Gastroesophageal sphincter (tissue), 3 donors: Measurements from ENCODE around the gene EMILIN1.

ENCODE experiments used
- CTCF ChIP-seq, 4 experiments: fragments of 200-600 bp in 2 of 4; fragments of 450-650 bp in 2 of 4; sonication (generic) in 1 of 4; IDR thresholded peaks; one replicate each; pipeline ENCODE4 v1.5.1; 2017 to 2019; ENCODE audit warnings: antibody characterized with exemption in 4 of 4, mild to moderate bottlenecking in 2 of 4, moderate library complexity in 2 of 4
- POLR2AphosphoS5 ChIP-seq: sonication (generic); formaldehyde crosslinking; IDR thresholded peaks from one replicate; pipeline ENCODE4 v1.6.1; 2017; ENCODE audit warnings: antibody characterized with exemption

GRCh38 chr2:27088634-27089033 lies 10.2 kb downstream of the EMILIN1 start:
- TF ChIP-seq CTCF (IDR thresholded peaks at IDR 0.05) = no peak
- no peak for TF ChIP-seq POLR2AphosphoS5
